Measurements from ENCODE around the gene MED12L.

GRCh38 chr3:151120409-151120808 lies 34.9 kb downstream of the MED12L start:
- TF ChIP-seq CTCF (IDR thresholded peaks at IDR 0.05; ENCODE audit: low read depth, low read length), result no peak
- TF ChIP-seq POLR2A (IDR thresholded peaks at IDR 0.05; ENCODE audit: extremely low read depth, insufficient read length), result no peak
- no peak for TF ChIP-seq MAX (IDR thresholded peaks at IDR 0.05; ENCODE audit: low read depth, low read length)

Measured in NB4 (cell line).